HG03354 (cell line): ENCODE results near the gene SLCO4A1.
A peak's percentile ranks its signal among the peaks of the same experiment; 100 is the strongest.

Experiments
- ATAC-seq: cut with Tn5 transposase; IDR thresholded peaks from one replicate; pipeline ENCODE4 v1.9.1; 2021; ENCODE audit warnings: mild to moderate bottlenecking; ENCODE audit not compliant: unreplicated experiment, poor library complexity, severe bottlenecking

The SLCO4A1 gene

DNA sequence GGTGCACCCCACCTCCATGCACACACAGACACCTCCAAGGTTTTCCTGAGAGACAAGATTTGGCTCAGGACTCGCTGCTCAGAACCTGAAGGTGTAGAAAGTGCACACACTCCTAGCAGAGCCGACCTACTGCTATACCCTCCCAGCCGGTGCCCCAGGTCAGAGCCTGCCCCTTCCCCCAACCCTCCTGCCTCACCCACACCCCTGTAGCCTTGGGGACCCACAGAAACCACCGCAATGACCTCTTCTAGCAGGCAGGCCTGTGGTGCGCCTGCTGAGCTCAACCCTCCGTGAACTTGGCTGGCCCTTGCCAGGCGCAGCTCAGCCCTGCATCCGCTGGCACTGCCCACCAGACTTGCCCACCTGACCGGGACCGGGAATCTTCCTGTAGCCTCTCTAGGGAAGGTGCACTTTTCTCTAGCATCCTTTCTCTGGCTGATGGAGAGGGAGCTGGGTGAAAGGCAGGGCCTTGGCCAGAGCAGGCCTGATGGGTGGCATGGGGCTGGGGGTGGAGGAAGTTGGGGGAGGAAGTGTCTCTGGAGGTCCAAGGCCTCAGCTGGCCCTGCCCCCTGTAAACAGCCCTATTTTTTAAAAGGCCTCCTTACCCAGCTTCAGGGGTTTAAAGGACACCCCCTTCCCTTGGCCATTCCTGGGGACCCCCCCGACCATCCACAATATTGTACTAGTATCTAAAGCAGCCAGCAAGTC is 36.9 kb upstream of the SLCO4A1 start:
- ATAC-seq: no peak

- no peak for ATAC-seq
These were observed 36.3 kb upstream of the SLCO4A1 start for GRCh38 chr20:62606016-62606415.

- no peak for ATAC-seq
These were observed 35.6 kb upstream of the SLCO4A1 start for GRCh38 chr20:62606551-62607201.

DNA sequence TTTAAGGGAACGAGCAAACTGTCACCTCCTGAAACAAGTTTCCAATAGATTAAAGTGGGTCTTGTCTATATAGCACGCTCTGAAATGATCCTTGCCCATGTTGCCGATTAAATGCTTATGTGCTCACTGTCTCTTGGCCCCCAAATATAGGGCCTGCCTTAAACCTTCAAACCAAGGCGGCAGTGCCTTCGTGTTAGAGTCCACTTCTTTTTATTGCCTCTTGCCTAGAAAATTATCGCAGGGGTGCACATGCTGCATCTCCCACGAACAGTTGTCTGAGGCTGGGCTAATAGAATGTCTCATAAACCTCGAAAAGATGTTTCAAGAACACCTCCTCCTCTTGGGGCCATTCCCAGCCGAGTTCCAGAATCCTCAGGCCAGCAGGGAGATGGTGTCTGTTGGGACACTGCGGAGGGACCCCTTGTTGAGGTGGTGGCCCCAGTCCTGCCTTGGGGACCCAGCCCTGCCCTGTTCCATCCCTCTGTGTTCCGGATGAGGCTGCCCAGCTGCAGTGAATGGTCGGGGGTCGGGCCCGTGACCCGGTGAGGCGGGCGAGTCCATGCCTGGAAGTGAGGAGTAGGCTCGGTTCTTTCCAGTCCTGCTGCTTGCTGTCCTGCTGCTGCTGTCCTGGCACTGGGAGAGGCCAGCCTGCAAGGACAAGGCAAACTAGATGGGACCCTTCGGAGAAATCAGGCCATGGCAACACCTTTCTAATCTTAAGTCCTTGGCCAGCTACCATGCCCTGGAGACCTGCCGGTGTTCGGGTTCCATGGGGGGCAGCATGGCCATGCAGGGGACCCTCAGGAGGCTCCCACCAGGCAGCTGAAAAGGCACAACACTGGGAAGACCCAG is 34.7 kb upstream of the SLCO4A1 start:
- ATAC-seq: no peak

DNA sequence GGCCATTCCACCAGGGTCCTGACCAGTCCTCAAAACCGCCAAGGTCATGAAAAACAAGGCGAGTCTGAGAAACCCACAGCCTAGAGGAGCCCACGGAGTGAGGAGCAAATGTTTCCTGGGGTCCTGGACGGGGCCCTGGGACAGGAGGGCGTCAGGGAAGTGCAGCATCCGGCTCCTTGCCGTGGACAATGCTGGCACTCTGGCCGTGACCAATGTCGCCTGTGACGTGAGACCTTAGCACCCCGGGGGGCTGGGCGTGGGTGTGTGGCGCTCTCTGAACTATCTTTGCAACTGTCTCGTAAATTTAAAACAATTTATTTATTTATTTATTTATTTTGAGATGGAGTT is 34.1 kb upstream of the SLCO4A1 start:
- no peak for ATAC-seq

DNA sequence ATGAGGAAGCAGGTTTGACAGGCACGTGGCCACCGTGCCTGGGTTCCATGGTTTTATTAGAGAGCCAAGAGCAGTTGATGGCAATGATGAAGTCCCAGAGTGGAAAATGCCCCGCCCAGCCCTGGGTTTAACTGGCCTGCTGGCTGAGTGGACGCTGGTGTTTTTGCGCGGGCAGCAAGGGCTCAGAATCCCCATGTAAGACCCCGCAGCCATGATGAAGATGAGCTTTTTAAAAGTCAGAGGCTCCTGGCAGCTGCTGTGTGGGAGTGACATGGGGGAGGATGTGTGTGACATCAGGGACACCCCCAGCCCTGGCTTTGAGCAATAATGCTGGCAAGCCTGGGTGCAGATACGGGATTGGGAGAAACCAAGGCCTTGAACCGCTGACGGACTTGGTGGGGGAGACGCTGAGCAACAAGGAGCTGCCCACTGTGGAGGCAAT is 33.0 kb upstream of the SLCO4A1 start:
- no peak for ATAC-seq

DNA sequence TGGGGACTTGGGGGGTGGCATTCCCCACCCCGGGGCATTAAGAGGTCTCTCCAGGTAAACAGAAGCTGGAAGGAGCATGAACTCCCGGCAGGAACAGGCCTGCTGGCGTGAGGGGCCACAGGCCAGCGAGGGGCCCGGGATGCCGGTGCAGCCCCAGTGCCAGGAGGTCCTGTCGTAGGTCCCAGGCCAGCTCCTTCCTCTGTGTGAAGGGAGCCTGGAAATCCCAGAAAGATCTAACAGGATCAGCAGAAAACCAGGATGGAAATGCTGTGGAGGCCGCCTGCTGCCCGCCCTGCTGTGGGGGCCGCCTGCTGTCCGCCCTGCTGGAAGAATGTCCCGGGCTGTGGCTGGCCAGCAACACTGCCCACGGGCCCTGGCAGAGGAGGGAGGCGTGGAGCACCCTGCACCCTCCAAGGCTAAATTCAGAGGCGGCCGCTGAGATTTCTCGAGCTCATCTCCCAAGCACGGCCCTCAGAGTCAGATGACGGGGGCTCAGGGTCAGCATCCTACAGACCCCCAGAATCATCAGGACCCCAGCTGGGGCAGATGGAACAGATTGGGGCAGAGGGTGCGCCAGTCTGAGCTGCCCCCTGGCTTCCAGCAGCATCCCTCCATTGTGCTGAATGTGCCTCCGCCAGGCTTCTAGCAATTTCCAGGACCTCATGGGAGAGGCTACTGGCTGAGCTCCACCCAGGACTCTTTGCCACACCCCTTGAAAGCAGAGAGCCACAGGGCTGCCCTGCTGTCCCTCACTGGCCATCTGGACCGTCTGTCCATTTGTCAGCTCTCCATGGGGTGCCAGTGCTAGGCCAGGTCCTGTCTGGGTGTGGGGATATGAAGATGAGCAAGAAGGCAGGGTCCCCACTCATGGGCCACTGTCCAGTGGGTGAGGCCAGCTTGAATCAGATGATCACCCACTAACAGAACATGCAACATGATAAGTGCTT is 32.2 kb upstream of the SLCO4A1 start:
- no peak for ATAC-seq

DNA sequence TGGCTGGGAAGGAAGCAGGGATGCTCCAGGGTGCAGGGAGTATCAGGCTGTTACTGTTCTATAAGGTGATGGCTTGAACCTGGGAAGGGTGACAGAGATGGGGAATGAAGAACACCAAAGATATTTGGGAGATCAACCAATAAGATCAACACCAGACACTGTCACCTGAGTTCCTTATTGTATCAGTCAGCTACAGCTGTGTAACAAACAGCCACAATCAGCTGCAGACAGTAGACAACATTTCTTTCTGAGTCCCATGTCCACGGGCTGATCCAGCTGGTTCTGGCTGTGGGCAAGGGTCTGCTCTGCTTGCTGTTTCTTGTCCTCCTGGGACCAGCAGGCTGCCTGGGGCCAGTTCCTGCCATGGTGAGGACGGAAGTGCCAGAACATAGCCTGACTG is 31.3 kb upstream of the SLCO4A1 start:
- no peak for ATAC-seq

GRCh38 chr20:62611819-62612218 is 30.5 kb upstream of the SLCO4A1 start:
- ATAC-seq: no peak

DNA sequence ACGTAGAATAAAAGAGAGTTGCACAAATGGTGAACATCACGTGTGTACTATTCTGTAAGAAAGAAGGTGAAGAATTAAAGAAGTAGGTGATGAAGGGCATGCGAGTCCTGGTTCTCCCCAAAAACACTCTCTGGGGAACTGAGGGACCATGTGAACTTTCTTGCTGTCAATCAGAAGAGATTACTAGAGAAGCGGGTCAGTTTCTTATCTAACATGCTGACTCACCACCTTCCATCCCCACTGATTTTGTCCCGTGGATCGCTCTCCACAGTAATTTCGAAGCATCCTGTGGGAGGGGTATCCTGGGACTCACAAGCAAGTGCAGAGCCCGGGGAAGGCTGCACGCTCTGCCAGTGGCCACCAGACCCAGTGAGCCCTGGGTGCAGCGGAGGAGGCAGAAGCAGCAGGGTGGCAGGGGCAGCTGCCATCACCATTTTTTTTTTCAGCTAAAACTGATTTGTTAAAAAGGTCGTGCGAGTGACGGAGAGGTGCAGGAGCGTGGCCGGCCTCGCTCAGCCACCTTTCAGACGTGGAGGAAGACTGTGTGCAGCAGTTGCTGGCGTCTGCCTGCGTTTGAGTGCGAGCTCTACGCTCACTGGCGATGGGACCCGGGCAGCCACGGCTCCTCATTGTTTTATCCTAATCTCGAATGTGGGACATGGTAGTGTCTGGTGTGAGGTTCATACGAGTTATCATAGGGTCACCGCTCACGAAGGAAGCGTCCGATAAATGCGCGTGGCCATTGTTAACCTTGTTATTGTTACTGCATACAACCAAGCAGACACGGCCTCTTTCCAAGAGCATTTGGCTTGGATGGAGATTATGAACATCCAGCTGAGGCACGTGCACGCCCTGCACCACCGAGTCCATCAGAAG is 28.0 kb upstream of the SLCO4A1 start:
- ATAC-seq: no peak

- no peak for ATAC-seq
These were observed 27.2 kb upstream of the SLCO4A1 start for GRCh38 chr20:62614961-62615680.

- ATAC-seq: no peak
These were observed 26.5 kb upstream of the SLCO4A1 start for GRCh38 chr20:62615750-62616251.

DNA sequence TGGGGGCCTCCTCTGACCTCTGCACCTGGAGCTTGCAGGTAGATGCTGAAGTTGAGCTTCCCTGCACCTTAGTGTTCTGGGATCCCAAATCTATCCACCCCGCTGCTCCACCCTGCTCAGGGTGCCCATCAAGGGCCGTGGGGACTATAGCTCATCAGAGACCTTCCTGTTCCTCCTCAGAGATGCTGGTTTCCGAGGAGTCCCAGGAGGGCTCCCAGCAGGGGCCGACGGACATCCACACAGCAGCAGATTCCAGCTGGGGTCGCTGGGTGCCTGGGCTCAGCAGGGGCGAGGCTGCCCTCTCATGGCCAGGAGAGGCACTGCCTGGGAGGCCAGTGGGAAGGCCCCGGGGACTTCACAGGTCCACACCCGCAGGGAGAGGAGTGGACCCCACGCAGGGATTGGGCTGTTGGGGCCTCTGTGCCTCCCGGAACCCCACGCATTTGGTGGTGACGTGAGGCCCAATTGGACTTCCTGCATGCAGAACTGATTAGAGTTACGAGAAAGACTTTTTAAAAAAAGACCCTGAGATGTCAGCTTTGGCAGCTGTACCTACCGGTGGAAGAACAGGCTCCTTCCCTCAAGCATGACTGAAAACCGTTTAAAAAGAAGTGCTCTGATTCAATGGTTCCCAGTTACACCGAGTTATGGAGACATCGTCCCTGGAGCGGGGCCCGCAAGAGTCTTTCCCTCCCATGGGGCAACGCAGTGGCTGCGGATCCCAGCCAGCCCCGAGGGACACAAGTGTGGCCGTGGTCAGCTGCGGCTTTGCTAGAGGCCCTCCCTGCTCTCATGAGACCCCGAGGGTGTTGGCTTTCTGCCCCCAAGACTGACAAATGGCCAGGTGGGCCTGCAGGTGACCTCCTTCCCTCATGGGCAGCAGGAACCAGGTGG is 25.3 kb upstream of the SLCO4A1 start:
- ATAC-seq: no peak

GRCh38 chr20:62617711-62618483 is 24.4 kb upstream of the SLCO4A1 start:
- peak; percentile 40 for ATAC-seq

DNA sequence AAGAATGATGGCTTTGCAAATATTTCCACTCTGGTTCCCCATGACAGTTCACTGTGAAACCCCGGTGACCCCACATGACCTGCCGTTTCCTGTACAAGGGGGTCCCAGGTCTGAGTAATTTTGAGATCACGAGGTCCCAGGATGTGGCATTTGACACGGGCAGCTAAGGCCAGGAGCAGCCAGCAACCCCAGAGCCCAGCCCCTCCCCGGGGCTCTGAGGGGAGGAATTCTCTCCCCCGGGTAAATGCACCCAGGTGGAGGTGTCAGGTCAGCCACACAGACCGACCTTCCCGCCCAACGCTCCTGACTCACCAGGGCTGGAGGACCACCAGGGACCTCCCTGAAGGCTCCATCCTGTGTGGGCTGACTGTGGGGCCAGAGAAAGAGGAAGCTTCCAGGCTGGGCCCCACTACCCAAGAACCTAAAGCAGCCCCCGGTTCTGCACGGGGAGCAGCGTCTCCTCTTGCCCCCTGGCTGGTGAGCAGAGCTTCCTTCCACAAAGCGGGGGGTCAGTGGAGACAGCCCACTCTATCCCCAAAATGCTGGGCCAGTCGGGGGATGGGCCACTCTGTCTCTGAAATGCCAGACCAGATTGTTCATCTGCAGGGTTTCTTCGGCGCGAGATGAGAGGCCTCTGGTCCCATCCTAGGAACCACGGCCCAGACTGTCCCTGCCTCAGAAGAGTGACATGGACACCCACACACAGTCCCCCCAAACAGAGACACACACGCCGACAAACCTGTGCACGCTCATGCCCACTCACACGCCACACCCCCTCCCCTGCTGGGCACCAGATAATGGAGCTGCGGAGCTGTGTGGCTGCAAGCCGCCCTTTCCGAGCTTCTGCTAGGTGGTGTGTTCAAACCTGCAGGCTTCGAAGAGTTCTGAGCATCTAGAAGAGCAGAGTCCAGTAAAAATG is 23.4 kb upstream of the SLCO4A1 start:
- ATAC-seq: peak; percentile 49
